NCI-H2081 treated with DMSO at 0.1 percent for 48 hours (cell line): Measurements from ENCODE around the gene GOLGA8S.
"Not testable (repeated sequence)": the region's sequence is repeated elsewhere in the genome, so short reads cannot be mapped to it uniquely, and the experiment has no call there.

Experiments used
- DNase-seq: peaks from one replicate; lab custom pipeline; 2025; lab: John Stamatoyannopoulos, UW

Gene GOLGA8S

DNA sequence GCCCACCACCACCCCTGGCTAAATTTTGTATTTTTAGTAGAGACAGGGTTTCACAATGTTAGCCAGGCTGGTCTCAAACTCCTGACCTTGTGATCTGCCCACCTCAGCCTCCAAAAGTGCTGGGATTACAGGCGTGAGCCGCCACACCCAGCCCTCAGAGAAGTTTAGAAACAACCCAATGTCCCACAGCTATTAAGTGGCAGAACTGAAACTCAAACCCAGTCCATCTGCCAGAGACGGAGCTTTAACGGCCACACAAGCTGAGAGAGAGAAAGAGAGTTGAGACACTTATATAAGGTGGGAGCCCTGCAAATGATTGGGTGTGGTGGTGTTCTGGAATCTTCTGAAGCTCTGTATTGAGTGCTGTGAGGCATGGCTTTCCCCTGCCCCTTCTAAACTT, 43.8 kb downstream of the GOLGA8S start:
- not testable (repeated sequence) for DNase-seq

- DNase-seq, result not testable (repeated sequence)
Measured at GRCh38 chr15:23399207-23399606, 44.7 kb downstream of the GOLGA8S start.

DNA sequence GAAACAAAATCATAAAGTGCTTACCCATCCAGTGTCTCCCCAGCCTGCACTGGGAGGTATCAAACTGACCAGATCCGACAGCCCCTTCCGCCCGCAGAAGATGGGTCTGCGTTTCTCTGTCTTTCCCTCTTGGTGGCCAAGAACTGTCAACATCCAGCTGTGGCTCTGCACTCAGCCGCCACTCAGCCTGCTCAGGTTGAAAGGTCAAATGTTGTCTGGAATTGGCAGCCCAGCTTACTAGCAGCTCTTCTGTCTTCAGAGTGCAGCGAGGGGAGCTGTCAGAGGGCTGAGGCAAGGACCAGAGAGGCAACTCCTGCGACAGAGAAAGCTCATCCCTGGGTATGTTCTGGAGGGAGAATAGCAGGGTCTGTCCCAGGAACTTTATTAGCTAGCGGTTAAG, 47.1 kb downstream of the GOLGA8S start:
- DNase-seq, result no peak

DNA sequence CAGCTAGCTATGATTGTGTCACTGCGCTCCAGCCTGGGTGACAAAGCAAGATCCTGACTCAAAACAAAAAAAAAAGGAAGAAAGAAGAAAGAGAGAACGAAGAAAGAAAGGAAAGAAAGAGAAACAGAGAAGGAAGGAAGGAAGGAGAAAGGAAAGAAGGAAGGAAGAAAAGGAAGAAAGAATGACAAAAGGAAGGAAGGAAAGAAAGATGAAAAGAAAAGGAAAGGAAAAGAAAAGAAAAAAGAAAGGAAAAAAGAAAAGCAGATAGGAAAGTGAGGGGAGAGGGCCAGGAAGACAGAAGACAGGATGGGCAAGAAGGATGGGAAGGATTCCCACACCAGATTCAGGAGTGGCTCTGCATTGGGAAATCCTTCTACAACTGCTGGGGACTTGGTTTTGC, 47.6 kb downstream of the GOLGA8S start:
- DNase-seq, result no peak

DNA sequence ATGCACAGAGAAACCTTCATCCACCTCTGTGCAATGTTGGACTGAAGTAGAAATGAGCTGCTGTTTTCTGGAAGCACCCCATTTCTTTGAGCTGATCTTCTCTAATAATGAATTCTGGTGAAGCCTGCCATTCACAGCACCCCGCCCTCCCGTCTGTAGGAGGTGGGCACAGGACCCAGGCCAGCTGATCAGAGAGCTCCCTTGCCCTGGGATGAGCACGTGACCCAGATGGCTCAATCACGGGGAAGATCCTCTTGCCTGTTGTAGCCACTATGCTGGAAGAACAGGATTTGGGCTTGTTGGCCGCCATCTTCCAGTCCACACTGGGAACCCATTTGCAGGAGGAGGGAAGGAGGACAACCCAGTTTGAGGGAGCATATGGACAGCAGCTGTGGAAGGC, 48.0 kb downstream of the GOLGA8S start:
- no peak for DNase-seq

GRCh38 chr15:23403550-23403949, 49.0 kb downstream of the GOLGA8S start:
- DNase-seq, result no peak

DNA sequence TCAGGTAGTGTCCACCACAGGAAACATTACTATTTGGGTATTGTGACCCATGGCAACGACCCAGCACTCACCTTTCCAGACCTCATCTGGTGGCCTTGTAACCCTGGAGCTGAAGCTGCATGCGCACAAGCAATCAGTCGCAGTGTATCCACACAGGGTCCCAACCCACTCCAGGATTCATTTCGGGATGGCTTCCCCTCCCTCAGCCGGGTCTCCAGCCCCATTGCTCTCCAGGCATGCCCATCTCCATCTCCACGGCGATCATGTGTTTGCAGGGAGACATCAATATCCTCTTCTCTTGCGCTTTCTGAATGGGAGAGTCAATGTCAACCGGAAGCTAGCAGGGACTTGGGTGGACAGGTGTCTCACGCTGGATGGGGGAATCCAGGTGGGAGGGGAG, 57.3 kb downstream of the GOLGA8S start:
- no peak for DNase-seq

- not testable (repeated sequence) for DNase-seq
Measured at GRCh38 chr15:23412881-23413600, 58.5 kb downstream of the GOLGA8S start.
